HEK293 (cell line): ENCODE results near the gene DRC1.

Experiments used
- GLIS1 ChIP-seq: fragments of 450-650 bp; formaldehyde crosslinking; IDR thresholded peaks from 2 replicates; pipeline ENCODE4 v1.5.1; 2016; ENCODE audit warnings: missing biosample characterization, missing genetic modification characterization
- KLF10 ChIP-seq: fragments of 450-650 bp; IDR thresholded peaks from 2 replicates; pipeline ENCODE4 v1.5.1; 2018; ENCODE audit warnings: missing biosample characterization, mild to moderate bottlenecking, missing genetic modification characterization
- KLF16 ChIP-seq: fragments of 450-650 bp; formaldehyde crosslinking; IDR thresholded peaks from 2 replicates; pipeline ENCODE4 v1.5.1; 2017; ENCODE audit warnings: missing biosample characterization, missing genetic modification characterization
- KLF7 ChIP-seq: fragments of 450-650 bp; formaldehyde crosslinking; IDR thresholded peaks from 2 replicates; pipeline ENCODE4 v1.5.1; 2016; ENCODE audit warnings: missing biosample characterization, missing genetic modification characterization, borderline replicate concordance
- KLF8 ChIP-seq: fragments of 450-650 bp; formaldehyde crosslinking; IDR thresholded peaks from 2 replicates; pipeline ENCODE4 v1.5.1; 2016; ENCODE audit warnings: missing biosample characterization, missing genetic modification characterization
- OSR2 ChIP-seq: fragments of 450-650 bp; formaldehyde crosslinking; IDR thresholded peaks from 2 replicates; pipeline ENCODE4 v1.5.1; 2016; ENCODE audit warnings: missing biosample characterization, missing genetic modification characterization
- PRDM1 ChIP-seq: fragments of 450-650 bp; formaldehyde crosslinking; IDR thresholded peaks from 2 replicates; pipeline ENCODE4; 2016; ENCODE audit warnings: missing biosample characterization, missing genetic modification characterization
- SCRT2 ChIP-seq: fragments of 450-650 bp; formaldehyde crosslinking; IDR thresholded peaks from 2 replicates; pipeline ENCODE4 v1.5.1; 2016; ENCODE audit warnings: missing biosample characterization, missing genetic modification characterization
- SP2 ChIP-seq: fragments of 450-650 bp; formaldehyde crosslinking; IDR thresholded peaks from 2 replicates; pipeline ENCODE4 v1.5.1; 2016; ENCODE audit warnings: missing biosample characterization, missing genetic modification characterization
- SP3 ChIP-seq: fragments of 450-650 bp; formaldehyde crosslinking; IDR thresholded peaks from 2 replicates; pipeline ENCODE4 v1.5.1; 2016; ENCODE audit warnings: missing biosample characterization, missing genetic modification characterization
- TRIM28 ChIP-seq: IDR thresholded peaks from 2 replicates; pipeline ENCODE4 v1.6.1; 2011; ENCODE audit warnings: low read length, control low read depth, borderline replicate concordance
- WT1 ChIP-seq: fragments of 450-650 bp; formaldehyde crosslinking; IDR thresholded peaks from 2 replicates; pipeline ENCODE4 v1.5.1; 2016; ENCODE audit warnings: missing biosample characterization, missing genetic modification characterization
- YY1 ChIP-seq: fragments of 450-650 bp; formaldehyde crosslinking; IDR thresholded peaks from 2 replicates; pipeline ENCODE4 v1.5.1; 2018; ENCODE audit warnings: missing biosample characterization, missing genetic modification characterization
- ZEB2 ChIP-seq: fragments of 450-650 bp; formaldehyde crosslinking; IDR thresholded peaks from 2 replicates; pipeline ENCODE4 v1.5.1; 2016; ENCODE audit warnings: missing biosample characterization, missing genetic modification characterization
- ZNF114 ChIP-seq: fragments of 450-650 bp; formaldehyde crosslinking; IDR thresholded peaks from 2 replicates; pipeline ENCODE4 v1.5.0; 2017; ENCODE audit warnings: missing biosample characterization, missing genetic modification characterization
- ZNF324 ChIP-seq: fragments of 450-650 bp; formaldehyde crosslinking; IDR thresholded peaks from 2 replicates; pipeline ENCODE4 v1.5.1; 2016; ENCODE audit warnings: missing biosample characterization, missing genetic modification characterization
- ZNF335 ChIP-seq: fragments of 450-650 bp; formaldehyde crosslinking; conservative IDR thresholded peaks from 2 replicates; pipeline ENCODE4 v1.5.1; 2016; ENCODE audit warnings: missing biosample characterization, missing genetic modification characterization
- ZNF366 ChIP-seq: fragments of 450-650 bp; formaldehyde crosslinking; conservative IDR thresholded peaks from 2 replicates; pipeline ENCODE4 v1.5.1; 2016; ENCODE audit warnings: missing biosample characterization, missing genetic modification characterization
- ZNF558 ChIP-seq: fragments of 450-650 bp; formaldehyde crosslinking; IDR thresholded peaks from 2 replicates; pipeline ENCODE4 v1.5.1; 2016; ENCODE audit warnings: missing biosample characterization, missing genetic modification characterization
- ZNF561 ChIP-seq: fragments of 450-650 bp; IDR thresholded peaks from 2 replicates; pipeline ENCODE4 v1.5.1; 2018; ENCODE audit warnings: missing biosample characterization, missing genetic modification characterization, borderline replicate concordance
- ZNF624 ChIP-seq: fragments of 450-650 bp; formaldehyde crosslinking; IDR thresholded peaks from 2 replicates; pipeline ENCODE4 v1.5.1; 2017; ENCODE audit warnings: missing biosample characterization, missing genetic modification characterization
- ZNF660 ChIP-seq: fragments of 450-650 bp; IDR thresholded peaks from 2 replicates; pipeline ENCODE4 v1.5.1; 2018; ENCODE audit warnings: missing biosample characterization, mild to moderate bottlenecking, missing genetic modification characterization
- ZSCAN30 ChIP-seq: fragments of 450-650 bp; IDR thresholded peaks from 2 replicates; pipeline ENCODE4 v1.5.1; 2018; ENCODE audit warnings: missing biosample characterization, mild to moderate bottlenecking, missing genetic modification characterization, moderate library complexity
- ZXDB ChIP-seq: fragments of 450-650 bp; formaldehyde crosslinking; IDR thresholded peaks from 2 replicates; pipeline ENCODE4 v1.5.1; 2016; ENCODE audit warnings: missing biosample characterization, missing genetic modification characterization
- TF ChIP-seq, protein P1 (sequence below): fragments of 450-650 bp; formaldehyde crosslinking; IDR thresholded peaks from 2 replicates; pipeline ENCODE4 v1.5.1; 2016; ENCODE audit warnings: missing biosample characterization, missing genetic modification characterization
- TF ChIP-seq, protein P2 (sequence below): fragments of 450-650 bp; formaldehyde crosslinking; IDR thresholded peaks from 2 replicates; pipeline ENCODE4 v1.5.1; 2017; ENCODE audit warnings: missing biosample characterization, missing genetic modification characterization
- TF ChIP-seq, protein P3 (sequence below): fragments of 450-650 bp; formaldehyde crosslinking; IDR thresholded peaks from 2 replicates; pipeline ENCODE4 v1.5.1; 2017; ENCODE audit warnings: missing biosample characterization, missing genetic modification characterization
- TF ChIP-seq, protein P4 (sequence below): fragments of 450-650 bp; formaldehyde crosslinking; IDR thresholded peaks from 2 replicates; pipeline ENCODE4 v1.5.1; 2016; ENCODE audit warnings: missing biosample characterization, missing genetic modification characterization
- TF ChIP-seq, protein P5 (sequence below): fragments of 450-650 bp; formaldehyde crosslinking; IDR thresholded peaks from 2 replicates; pipeline ENCODE4 v1.5.1; 2016; ENCODE audit warnings: missing biosample characterization, missing genetic modification characterization
- TF ChIP-seq, protein P6 (sequence below): fragments of 450-650 bp; formaldehyde crosslinking; IDR thresholded peaks from 2 replicates; pipeline ENCODE4 v1.5.1; 2016; ENCODE audit warnings: missing biosample characterization, missing genetic modification characterization

Gene DRC1

DNA sequence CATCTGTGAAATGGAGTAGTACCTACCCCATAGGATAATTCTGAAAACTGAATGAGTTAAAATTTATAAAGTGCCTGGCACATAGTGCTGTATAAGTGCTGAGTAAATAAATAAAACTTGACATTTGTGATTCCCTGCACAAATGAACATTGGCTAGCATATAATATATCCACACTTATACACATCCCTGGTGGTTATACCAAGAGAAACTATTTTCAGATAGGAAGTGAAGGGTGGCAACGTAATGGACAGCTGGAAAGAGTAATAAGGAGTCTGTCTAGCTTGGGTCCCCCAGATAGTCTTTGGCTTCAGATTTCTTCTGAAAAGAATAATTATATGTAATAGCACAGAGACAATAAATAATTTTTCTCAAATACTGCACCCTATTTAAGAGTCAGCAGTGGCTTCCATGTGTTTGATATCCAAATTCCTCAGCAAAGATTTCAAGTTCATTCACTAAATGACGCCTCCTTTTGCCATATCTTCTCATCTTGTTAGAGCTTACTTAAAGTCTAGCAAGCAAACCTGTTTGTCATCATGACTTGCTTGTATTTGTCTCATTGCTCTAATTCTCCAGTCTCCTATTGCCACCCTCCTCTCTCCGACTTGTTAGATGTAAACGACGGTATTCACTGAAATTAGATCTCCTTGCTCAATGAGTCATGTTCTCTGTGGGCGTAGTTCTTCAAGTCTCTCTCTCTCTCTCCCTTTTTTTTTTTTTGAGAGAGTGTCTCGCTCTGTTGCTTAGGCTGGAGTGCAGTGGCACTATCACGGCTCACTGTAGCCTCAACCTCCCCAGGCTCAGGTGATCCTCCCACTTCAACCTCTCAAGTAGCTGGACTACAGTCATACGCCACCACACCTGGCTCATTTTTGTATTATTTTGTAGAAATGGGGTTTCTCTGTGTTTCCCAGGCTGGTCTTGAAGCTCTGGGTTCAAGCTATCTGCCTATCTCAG lies 46.4 kb upstream of the DRC1 start (continued):
- TF ChIP-seq OSR2 (tag by site-specific recombination) (0 out of 2 replicates have a peak, but pooled peaks have one; percentile 19), KLF8 (tag by site-specific recombination) (peak; percentile 90), ZSCAN30 (tag by site-specific recombination) (no peak), KLF7 (tag by site-specific recombination) (peak; percentile 86; the same call in 1 of the 2 replicates), ZNF114 (tag by site-specific recombination) (no peak), SP3 (tag by site-specific recombination) (peak; percentile 59; the same call in 1 of the 2 replicates), ZNF660 (tag by site-specific recombination) (peak; percentile 57; the same call in 1 of the 2 replicates), SP2 (tag by site-specific recombination) (peak; percentile 9; the same call in 1 of the 2 replicates), ZNF624 (tag by site-specific recombination) (no peak), SCRT2 (tag by site-specific recombination) (peak; percentile 96), KLF16 (tag by site-specific recombination) (peak; percentile 59), ZNF558 (tag by site-specific recombination) (peak; percentile 84; the same call in 1 of the 2 replicates), ZNF366 (tag by site-specific recombination) (peak; percentile 75), KLF10 (tag by site-specific recombination) (peak; percentile 50; the same call in 1 of the 2 replicates), ZEB2 (peak; percentile 78), ZNF561 (tag by site-specific recombination) (no peak), PRDM1 (tag by site-specific recombination) (peak; percentile 95), WT1 (tag by site-specific recombination) (peak; percentile 73), YY1 (tag by site-specific recombination) (no peak), TRIM28 (peak; percentile 78), ZNF335 (tag by site-specific recombination) (peak; percentile 31; the same call in 1 of the 2 replicates), ZXDB (tag by site-specific recombination) (peak; percentile 61; the same call in 1 of the 2 replicates), ZNF324 (tag by site-specific recombination) (0 out of 2 replicates have a peak, but pooled peaks have one; percentile 51), GLIS1 (tag by site-specific recombination) (peak; percentile 36; the same call in 1 of the 2 replicates)
- TF ChIP-seq, protein P1, sequence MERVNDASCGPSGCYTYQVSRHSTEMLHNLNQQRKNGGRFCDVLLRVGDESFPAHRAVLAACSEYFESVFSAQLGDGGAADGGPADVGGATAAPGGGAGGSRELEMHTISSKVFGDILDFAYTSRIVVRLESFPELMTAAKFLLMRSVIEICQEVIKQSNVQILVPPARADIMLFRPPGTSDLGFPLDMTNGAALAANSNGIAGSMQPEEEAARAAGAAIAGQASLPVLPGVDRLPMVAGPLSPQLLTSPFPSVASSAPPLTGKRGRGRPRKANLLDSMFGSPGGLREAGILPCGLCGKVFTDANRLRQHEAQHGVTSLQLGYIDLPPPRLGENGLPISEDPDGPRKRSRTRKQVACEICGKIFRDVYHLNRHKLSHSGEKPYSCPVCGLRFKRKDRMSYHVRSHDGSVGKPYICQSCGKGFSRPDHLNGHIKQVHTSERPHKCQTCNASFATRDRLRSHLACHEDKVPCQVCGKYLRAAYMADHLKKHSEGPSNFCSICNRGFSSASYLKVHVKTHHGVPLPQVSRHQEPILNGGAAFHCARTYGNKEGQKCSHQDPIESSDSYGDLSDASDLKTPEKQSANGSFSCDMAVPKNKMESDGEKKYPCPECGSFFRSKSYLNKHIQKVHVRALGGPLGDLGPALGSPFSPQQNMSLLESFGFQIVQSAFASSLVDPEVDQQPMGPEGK: peak; percentile 62
- TF ChIP-seq, protein P2, sequence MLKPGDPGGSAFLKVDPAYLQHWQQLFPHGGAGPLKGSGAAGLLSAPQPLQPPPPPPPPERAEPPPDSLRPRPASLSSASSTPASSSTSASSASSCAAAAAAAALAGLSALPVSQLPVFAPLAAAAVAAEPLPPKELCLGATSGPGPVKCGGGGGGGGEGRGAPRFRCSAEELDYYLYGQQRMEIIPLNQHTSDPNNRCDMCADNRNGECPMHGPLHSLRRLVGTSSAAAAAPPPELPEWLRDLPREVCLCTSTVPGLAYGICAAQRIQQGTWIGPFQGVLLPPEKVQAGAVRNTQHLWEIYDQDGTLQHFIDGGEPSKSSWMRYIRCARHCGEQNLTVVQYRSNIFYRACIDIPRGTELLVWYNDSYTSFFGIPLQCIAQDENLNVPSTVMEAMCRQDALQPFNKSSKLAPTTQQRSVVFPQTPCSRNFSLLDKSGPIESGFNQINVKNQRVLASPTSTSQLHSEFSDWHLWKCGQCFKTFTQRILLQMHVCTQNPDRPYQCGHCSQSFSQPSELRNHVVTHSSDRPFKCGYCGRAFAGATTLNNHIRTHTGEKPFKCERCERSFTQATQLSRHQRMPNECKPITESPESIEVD (tag by site-specific recombination): no peak; the same call in none of the 2 replicates
- TF ChIP-seq, protein P3, sequence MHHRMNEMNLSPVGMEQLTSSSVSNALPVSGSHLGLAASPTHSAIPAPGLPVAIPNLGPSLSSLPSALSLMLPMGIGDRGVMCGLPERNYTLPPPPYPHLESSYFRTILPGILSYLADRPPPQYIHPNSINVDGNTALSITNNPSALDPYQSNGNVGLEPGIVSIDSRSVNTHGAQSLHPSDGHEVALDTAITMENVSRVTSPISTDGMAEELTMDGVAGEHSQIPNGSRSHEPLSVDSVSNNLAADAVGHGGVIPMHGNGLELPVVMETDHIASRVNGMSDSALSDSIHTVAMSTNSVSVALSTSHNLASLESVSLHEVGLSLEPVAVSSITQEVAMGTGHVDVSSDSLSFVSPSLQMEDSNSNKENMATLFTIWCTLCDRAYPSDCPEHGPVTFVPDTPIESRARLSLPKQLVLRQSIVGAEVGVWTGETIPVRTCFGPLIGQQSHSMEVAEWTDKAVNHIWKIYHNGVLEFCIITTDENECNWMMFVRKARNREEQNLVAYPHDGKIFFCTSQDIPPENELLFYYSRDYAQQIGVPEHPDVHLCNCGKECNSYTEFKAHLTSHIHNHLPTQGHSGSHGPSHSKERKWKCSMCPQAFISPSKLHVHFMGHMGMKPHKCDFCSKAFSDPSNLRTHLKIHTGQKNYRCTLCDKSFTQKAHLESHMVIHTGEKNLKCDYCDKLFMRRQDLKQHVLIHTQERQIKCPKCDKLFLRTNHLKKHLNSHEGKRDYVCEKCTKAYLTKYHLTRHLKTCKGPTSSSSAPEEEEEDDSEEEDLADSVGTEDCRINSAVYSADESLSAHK (tag by site-specific recombination): peak; percentile 61; the same call in 1 of the 2 replicates
- TF ChIP-seq, protein P4, sequence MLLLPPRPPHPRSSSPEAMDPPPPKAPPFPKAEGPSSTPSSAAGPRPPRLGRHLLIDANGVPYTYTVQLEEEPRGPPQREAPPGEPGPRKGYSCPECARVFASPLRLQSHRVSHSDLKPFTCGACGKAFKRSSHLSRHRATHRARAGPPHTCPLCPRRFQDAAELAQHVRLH (tag by site-specific recombination): 0 out of 2 replicates have a peak, but pooled peaks have one; percentile 39
- TF ChIP-seq, protein P5, sequence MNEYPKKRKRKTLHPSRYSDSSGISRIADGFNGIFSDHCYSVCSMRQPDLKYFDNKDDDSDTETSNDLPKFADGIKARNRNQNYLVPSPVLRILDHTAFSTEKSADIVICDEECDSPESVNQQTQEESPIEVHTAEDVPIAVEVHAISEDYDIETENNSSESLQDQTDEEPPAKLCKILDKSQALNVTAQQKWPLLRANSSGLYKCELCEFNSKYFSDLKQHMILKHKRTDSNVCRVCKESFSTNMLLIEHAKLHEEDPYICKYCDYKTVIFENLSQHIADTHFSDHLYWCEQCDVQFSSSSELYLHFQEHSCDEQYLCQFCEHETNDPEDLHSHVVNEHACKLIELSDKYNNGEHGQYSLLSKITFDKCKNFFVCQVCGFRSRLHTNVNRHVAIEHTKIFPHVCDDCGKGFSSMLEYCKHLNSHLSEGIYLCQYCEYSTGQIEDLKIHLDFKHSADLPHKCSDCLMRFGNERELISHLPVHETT: peak; percentile 78
- TF ChIP-seq, protein P6, sequence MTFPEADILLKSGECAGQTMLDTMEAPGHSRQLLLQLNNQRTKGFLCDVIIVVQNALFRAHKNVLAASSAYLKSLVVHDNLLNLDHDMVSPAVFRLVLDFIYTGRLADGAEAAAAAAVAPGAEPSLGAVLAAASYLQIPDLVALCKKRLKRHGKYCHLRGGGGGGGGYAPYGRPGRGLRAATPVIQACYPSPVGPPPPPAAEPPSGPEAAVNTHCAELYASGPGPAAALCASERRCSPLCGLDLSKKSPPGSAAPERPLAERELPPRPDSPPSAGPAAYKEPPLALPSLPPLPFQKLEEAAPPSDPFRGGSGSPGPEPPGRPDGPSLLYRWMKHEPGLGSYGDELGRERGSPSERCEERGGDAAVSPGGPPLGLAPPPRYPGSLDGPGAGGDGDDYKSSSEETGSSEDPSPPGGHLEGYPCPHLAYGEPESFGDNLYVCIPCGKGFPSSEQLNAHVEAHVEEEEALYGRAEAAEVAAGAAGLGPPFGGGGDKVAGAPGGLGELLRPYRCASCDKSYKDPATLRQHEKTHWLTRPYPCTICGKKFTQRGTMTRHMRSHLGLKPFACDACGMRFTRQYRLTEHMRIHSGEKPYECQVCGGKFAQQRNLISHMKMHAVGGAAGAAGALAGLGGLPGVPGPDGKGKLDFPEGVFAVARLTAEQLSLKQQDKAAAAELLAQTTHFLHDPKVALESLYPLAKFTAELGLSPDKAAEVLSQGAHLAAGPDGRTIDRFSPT: peak; percentile 81
